Dedifferentiated amniotic fluid mesenchymal stem cell (primary cell): ENCODE data around the gene SYCP2L.
"Not testable (repeated sequence)": the region's sequence is repeated elsewhere in the genome, so short reads cannot be mapped to it uniquely, and the experiment has no call there.

Experiments
- DNase-seq: peaks from one replicate; pipeline ENCODE4 v3.0.0-alpha.2; 2016; ENCODE audit errors: extremely low spot score

SYCP2L gene

GRCh38 chr6:10957414-10957886, 70.6 kb downstream of the SYCP2L start:
- DNase-seq, result no peak

DNA sequence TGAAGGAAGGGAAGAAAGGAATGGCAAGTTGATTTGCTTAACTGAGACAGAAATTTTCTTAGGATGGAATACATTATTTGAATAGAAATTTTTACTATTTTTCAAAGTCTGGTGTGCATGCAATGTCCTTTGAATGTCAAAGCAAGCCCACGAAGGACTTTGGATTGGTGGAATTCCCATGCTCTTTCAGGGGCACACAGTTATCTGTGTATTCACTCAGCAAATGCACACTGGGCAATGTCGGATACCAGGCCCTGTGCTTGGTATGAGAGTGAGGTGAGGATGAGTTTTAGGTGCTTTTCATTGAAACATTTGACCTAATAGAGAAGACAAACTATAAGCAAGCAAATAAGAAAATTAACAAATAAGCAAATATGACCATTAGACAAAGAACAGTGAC, 73.3 kb downstream of the SYCP2L start:
- no peak for DNase-seq

DNA sequence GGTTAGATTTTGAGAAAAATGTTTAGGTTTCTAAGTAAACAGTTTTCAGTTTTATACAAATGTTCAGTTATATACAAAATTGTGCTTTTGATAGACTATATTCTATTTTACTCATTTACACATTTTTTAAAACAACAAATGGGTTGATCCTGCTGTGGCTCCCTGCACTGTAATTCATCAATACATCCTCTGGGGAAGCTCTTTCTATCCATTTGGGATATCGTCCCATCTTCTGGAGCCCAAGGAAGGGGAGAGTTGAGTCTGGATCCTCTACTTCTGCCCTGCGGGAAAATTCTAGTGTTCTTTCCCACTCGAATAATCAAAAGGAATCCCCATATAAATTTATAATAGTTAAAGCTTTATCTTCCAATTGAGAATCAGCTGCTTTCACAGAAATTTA, 75.0 kb downstream of the SYCP2L start:
- no peak for DNase-seq

DNA sequence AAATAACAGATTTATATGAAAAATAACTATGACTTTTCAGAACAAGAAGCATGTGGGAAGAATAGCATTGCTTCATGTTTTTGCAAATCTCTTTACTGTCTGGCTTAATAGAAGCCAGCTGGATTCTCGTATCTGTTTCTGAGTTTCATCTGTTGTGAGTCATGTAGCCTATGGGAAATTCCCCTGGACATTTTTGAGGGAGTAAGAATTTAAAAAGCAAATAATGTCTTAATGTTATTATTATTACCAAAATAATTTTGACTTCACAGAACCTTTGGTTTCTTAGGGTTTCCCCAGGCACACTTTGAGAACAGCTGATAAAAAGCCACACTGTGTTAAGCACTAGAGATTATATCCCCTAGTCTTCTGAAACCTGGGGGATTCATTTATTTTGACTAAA, 75.8 kb downstream of the SYCP2L start:
- peak; percentile 83 for DNase-seq

DNA sequence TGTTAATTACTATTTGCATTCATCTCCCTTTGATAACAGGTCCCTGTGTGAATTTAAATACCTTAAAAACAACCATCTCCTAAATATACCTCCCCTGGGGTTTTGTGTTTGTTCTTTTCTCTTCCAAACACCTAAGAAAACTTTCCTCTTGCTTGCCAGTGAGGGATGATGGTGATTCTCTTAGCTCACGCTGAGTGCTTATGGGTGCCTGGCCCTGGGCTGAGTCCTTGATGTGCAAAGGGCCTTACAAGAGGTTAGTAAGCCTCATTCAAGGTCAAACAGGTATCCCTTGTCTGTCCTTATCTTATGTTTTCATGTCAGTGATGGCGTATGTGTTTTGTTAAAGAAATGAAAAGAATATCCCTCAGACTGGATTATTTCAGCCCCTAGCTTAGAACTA, 76.3 kb downstream of the SYCP2L start:
- DNase-seq, result no peak

DNA sequence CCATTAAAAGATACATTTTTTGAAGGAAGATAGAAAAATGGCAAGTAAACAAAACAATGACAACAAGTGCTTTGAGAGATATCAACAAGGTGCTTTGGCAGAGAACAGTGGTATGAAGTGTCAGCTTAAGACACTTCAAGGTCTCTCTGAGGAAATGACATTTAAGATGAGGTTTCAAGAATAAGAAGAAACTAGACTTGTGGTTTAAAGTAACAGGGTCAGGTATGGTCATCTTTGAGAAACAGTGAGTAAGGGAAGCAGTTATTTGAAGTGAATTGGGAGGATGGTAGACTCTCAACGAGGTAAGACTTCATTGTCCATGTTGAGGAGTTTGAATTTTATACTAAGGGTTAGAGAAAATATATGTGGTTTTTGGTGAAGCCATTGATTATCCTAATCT, 77.8 kb downstream of the SYCP2L start:
- no peak for DNase-seq

GRCh38 chr6:10968776-10969175, 81.9 kb downstream of the SYCP2L start:
- peak; percentile 23 for DNase-seq

GRCh38 chr6:10970731-10971130, 83.9 kb downstream of the SYCP2L start:
- DNase-seq, result no peak

DNA sequence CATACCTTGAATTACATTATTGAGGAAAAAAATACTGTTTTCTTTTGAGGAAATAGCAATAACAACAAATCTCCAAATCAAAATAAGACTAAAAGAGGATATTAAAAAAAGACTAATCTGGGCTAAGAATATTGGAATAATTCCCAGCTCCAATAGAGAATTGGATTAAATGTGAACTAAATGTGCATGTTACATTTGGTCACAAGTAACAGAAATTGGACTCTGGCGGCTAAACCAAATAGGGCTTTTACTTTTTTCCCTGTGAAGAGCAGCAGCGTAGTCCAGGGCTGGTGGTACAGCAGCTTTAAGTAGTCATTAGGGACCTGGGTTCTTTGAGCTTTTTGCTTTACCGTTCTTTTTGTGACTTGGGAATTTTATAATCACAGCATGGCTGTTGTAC, 85.3 kb downstream of the SYCP2L start:
- no peak for DNase-seq

- no peak for DNase-seq
These were observed 89.7 kb downstream of the SYCP2L start for GRCh38 chr6:10976571-10976970.

DNA sequence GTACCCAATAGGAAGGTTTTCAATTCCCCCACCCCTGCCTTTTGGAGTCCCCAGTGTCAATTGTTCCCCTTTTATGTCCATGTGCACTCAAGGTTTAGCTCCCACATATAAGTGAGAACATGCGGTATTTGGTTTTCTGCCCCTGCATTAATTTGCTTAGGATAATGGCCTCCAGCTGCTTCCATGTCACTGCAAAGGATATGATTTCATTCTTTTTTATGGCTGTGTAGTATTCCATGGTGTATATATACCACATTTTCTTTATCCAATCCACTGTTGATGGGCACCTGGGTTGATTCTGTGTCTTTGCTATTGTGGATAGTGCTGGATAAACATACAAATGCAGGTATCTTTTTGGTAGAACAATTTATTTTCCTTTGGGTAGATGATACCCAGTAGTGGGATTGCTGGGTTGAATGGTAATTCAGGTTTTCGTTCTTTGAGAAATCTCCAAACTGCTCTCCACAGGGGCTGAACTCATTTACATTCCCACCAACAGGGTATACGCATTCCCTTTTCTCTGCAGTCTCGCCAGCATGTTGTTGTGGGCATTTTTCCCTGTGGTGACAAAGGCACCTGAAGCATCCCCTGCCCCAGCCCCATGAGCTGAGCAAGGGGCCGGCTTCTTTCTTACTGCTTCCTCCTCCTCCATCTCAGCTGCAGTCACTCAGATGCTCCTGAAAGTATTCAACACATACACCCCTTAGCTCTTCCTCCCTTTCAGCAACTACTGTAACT, 90.5 kb downstream of the SYCP2L start:
- no peak for DNase-seq

DNA sequence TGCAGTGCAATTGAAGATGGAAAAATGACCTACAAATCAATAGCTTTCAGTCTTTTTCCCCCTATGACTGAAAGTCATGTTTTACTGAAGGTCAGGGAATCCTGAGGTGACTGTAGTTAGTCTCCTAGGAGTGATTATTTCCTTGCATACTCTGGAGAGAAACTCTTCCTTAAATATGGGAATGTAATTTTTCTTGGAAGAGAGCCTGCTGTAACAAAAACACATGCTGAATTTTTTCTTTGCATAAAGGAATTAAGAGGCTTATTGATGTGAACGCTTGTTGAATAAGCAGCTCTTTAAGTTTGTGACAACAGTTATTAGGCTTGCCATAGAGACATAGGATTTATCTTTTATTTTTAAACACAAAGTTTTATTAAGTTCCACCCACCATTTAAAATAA, 92.8 kb downstream of the SYCP2L start:
- DNase-seq, result no peak

DNA sequence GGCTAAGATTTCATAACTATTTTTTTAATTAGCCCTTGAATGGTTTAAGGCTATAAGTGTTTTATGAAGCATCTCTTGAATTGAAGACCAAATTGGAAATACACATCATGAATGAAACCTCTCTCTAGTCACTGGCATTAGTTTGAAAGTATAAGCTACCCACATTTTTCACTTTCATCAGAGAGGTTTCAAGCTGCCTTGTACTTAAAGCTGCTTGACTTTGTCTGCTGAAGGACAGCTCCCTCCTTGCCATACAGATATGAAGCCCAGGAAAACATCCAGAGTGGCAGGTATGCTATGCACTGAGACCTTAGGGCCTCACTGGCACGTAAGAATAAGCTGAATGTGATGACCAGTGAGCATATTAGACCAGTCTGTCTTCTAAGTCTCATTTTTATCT, 94.6 kb downstream of the SYCP2L start:
- DNase-seq, result no peak

GRCh38 chr6:10984959-10985358, 98.1 kb downstream of the SYCP2L start:
- DNase-seq, result not testable (repeated sequence)

DNA sequence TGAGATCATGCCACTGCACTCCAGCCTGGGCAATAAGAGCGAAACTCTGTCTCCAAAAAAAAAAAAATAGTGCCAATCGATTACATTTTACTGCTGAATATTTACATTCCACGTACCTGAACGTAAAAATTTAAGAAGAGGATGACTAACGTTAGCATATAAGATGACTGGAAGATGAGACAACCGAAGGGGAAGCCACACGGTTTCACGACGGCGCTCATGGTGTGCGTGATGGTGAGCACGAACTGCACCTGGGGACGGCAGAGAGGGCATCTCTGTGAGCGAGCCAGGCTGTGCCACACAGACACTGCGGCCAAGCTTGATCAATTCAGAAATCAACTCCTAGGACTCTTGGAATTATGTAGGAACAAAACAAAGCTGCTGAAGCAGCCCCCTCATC, 102.7 kb downstream of the SYCP2L start:
- DNase-seq, result no peak

DNA sequence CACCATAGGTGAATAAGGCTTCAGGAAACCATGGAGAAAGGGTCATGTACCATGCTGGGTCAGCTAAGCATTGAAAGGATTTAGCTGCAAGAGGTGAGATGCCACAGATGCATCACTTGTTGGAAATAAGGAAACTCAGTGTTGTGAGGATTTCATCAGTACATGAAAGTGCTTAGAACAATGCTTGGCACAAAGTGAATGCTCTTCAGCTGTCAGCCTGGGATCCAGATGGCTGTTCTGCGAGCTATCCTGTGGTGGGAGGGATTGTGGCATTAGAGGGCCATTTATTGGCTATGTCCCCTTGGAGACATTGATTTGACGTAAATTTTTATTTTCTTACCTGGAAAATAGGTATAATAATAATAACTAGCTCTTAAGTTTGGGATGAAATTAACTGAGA, 104.3 kb downstream of the SYCP2L start:
- no peak for DNase-seq

- DNase-seq, result no peak
These were observed 107.0 kb downstream of the SYCP2L start for GRCh38 chr6:10993896-10994295.

- no peak for DNase-seq
These were observed 108.4 kb downstream of the SYCP2L start for GRCh38 chr6:10995114-10995707.

DNA sequence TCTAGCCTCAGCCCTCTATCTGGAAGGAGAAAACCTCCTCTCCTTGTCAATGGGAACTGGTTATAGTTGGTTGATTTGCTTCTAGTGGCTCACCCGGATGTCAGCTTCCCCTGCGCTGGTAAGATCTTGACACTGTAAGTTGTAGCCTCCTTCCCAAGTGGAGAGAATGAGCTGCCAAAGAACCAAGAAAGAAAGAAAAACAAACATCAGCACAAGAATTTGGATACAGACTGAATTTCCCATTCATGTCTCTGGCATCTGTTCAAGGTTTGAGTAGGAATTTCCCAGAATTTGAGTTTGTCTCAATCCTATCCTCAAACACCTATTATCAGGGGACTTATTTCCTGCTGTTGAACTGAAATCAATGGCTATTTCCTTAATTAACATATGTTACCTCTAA, 113.1 kb downstream of the SYCP2L start:
- DNase-seq, result peak; percentile 35

GRCh38 chr6:11002176-11002575, 115.3 kb downstream of the SYCP2L start:
- no peak for DNase-seq

- DNase-seq, result not testable (repeated sequence)
These were observed 116.4 kb downstream of the SYCP2L start for GRCh38 chr6:11003297-11003696.

- DNase-seq, result no peak
These were observed 119.2 kb downstream of the SYCP2L start for GRCh38 chr6:11006061-11006460.

- DNase-seq, result no peak
These were observed 121.1 kb downstream of the SYCP2L start for GRCh38 chr6:11007715-11008608.
